Calu3 (cell line): ENCODE results near the gene RMND5B. TPM values are rescaled to one million over a fixed set of nuclear protein-coding genes. Genes with fewer than 3 reads are reported as not detected.
"Not testable (repeated sequence)": the region's sequence is repeated elsewhere in the genome, so short reads cannot be mapped to it uniquely, and the experiment has no call there.

Experiments used
- BruUV-seq: library from RNA; stranded (reverse); fragments of 400-500 nt; replicated peaks from 2 replicates; lab custom pipeline; 2021; lab: Mats Ljungman, UMichigan
- CTCF ChIA-PET: fragments of 300-600 bp; sonication (Branson Sonifier 250); formaldehyde crosslinking; loops from one replicate; lab custom pipeline; 2022; ENCODE audit warnings: antibody characterized with exemption; lab: Charles Lee
- DNase-seq: peaks from one replicate; pipeline ENCODE4 v3.0.0; 2022
- H3K27ac Mint-ChIP-seq: one replicate; pipeline ENCODE4 v1.8.0; 2022; ENCODE audit warnings: mixed read lengths; ENCODE audit not compliant: unreplicated experiment
- H3K27me3 Mint-ChIP-seq: one replicate; pipeline ENCODE4 v1.8.0; 2022; ENCODE audit warnings: mixed read lengths; ENCODE audit not compliant: unreplicated experiment
- H3K36me3 Mint-ChIP-seq: one replicate; pipeline ENCODE4 v1.8.0; 2022; ENCODE audit warnings: mild to moderate bottlenecking, moderate library complexity, mixed read lengths; ENCODE audit not compliant: insufficient read depth, unreplicated experiment
- H3K4me1 Mint-ChIP-seq: one replicate; pipeline ENCODE4 v1.8.0; 2022; ENCODE audit warnings: mild to moderate bottlenecking, low read depth, mixed read lengths; ENCODE audit not compliant: unreplicated experiment
- H3K4me3 Mint-ChIP-seq: one replicate; pipeline ENCODE4 v1.8.0; 2022; ENCODE audit warnings: mild to moderate bottlenecking, low read depth, moderate library complexity, mixed read lengths; ENCODE audit not compliant: unreplicated experiment
- H3K9me3 Mint-ChIP-seq: one replicate; pipeline ENCODE4 v1.8.0; 2022; ENCODE audit warnings: low read depth, mixed read lengths; ENCODE audit not compliant: unreplicated experiment
- CTCF ChIP-seq: fragments of 200-600 bp; IDR thresholded peaks from one replicate; pipeline ENCODE4 v1.8.0; 2022; ENCODE audit warnings: antibody characterized with exemption; ENCODE audit not compliant: unreplicated experiment
- intact Hi-C: fragments of 100-400 bp; cut with micrococcal nuclease; formaldehyde crosslinking; loops from one replicate; pipeline ENCODE4 v1.10.0; 2022; ENCODE audit not compliant: unreplicated experiment
- total RNA-seq: library from RNA; stranded (reverse); gene quantifications from 2 replicates; pipeline ENCODE4 v1.2.3, GENCODE V29; 2022

RMND5B gene
- total RNA-seq, 1 experiment from 2014 or later: 50.7 TPM

GRCh38 chr5:178129296-178129695, 1.5 kb upstream of the RMND5B start:
- intact Hi-C loops: no loop called here
- Mint-ChIP-seq H3K4me3 (no peak overlapping the region), H3K27ac (no peak overlapping the region), H3K4me1 (peaks cover 25% of the 10 kb centered on the region), H3K9me3 (no peaks in the 10 kb centered on the region), H3K36me3 (peaks cover 34% of the 10 kb centered on the region), H3K27me3 (no peaks in the 10 kb centered on the region)
- no peak for DNase-seq
- CTCF ChIA-PET: no interaction called here
- TF ChIP-seq CTCF: no peak
- no TSS peak for BruUV-seq

GRCh38 chr5:178130234-178130575, 609 bp upstream of the RMND5B start:
- CTCF ChIA-PET: interaction anchor here (0.7 to 1.0 kb wide), 3 partner anchors 54 to 832 kb away, joined by 5 read pairs; no protein-coding TSS in a partner anchor
- peak overlapping the region; percentile 60 for H3K4me3 Mint-ChIP-seq
- DNase-seq, H3K27ac Mint-ChIP-seq, H3K9me3 Mint-ChIP-seq, BruUV-seq, intact Hi-C loops, H3K27me3 Mint-ChIP-seq: not testable (repeated sequence)
- H3K36me3 Mint-ChIP-seq: peaks cover 27% of the 10 kb centered on the region
- peaks cover 16% of the 10 kb centered on the region for H3K4me1 Mint-ChIP-seq

GRCh38 chr5:178131446-178131996, 707 bp downstream of the RMND5B start:
- no peak for TF ChIP-seq CTCF
- intact Hi-C loops: no loop called here
- H3K4me1 Mint-ChIP-seq: peaks cover 13% of the 10 kb centered on the region
- DNase-seq: no peak
- peaks cover 36% of the 10 kb centered on the region for H3K36me3 Mint-ChIP-seq
- H3K4me3 Mint-ChIP-seq: peak overlapping the region; percentile 60
- H3K27ac Mint-ChIP-seq: peak overlapping the region; percentile 1
- no TSS peak for BruUV-seq
- no peaks in the 10 kb centered on the region for H3K9me3 Mint-ChIP-seq
- H3K27me3 Mint-ChIP-seq: no peaks in the 10 kb centered on the region
- CTCF ChIA-PET: interaction anchor here (0.7 to 1.6 kb wide), 3 partner anchors 38 to 56 kb away, joined by 3 to 6 read pairs (median 4); no protein-coding TSS in a partner anchor

- peaks cover 46% of the 10 kb centered on the region for H3K36me3 Mint-ChIP-seq
- CTCF ChIA-PET: interaction anchor here (1.3 kb wide), 1 partner anchor 61 kb away, joined by 3 read pairs; no protein-coding TSS in a partner anchor
- TF ChIP-seq CTCF: no peak
- no peak for DNase-seq
- intact Hi-C loops: no loop called here
- H3K27ac Mint-ChIP-seq: no peak overlapping the region
- H3K27me3 Mint-ChIP-seq: no peaks in the 10 kb centered on the region
- H3K4me1 Mint-ChIP-seq: peaks cover 3% of the 10 kb centered on the region
- H3K4me3 Mint-ChIP-seq: no peak overlapping the region
- no peaks in the 10 kb centered on the region for H3K9me3 Mint-ChIP-seq
- BruUV-seq: no TSS peak
Observed at GRCh38 chr5:178136990-178137389, 6.2 kb downstream of the RMND5B start.

- TF ChIP-seq CTCF: no peak
- Mint-ChIP-seq H3K4me3 (no peak overlapping the region), H3K27me3 (no peaks in the 10 kb centered on the region), H3K27ac (no peak overlapping the region), H3K36me3 (peaks cover 56% of the 10 kb centered on the region), H3K9me3 (no peaks in the 10 kb centered on the region), H3K4me1 (no peaks in the 10 kb centered on the region)
- CTCF ChIA-PET: no interaction called here
- BruUV-seq: no TSS peak
- intact Hi-C loops: no loop called here
- no peak for DNase-seq
Observed at GRCh38 chr5:178137991-178138390, 7.2 kb downstream of the RMND5B start.
